ENCODE results near the gene ZNF529. TPM values are rescaled to one million over a fixed set of nuclear protein-coding genes. Genes with fewer than 3 reads are reported as not detected.

The ZNF529 gene
- total RNA-seq, 2 experiments from 2014 or later, result 11.8 to 16.8 TPM

Other genes with a start within 250 kb of the ZNF529 start
- 1 to 10 TPM; 3.3 to 4.5 TPM for gene ZFP14, start 194.1 kb downstream of the ZNF529 start, total RNA-seq
- 1 to 10 TPM; 5.3 to 5.9 TPM for gene ZFP82, start 154.6 kb downstream of the ZNF529 start, total RNA-seq
- gene ZNF566, start 83.7 kb downstream of the ZNF529 start, total RNA-seq, result 1 to 10 TPM; 6.6 to 7.5 TPM
- gene ZNF260, start 45.0 kb downstream of the ZNF529 start, total RNA-seq, result 10 to 100 TPM in 1 of 2 experiments, 1 to 10 TPM in 1; 9.3 to 11.7 TPM
- 10 to 100 TPM; 11.2 to 12.4 TPM for gene ZNF382, start 32.0 kb upstream of the ZNF529 start, total RNA-seq
- 10 to 100 TPM in 1 of 2 experiments, 1 to 10 TPM in 1; 6.0 to 10.5 TPM for gene ZNF461, start 93.5 kb upstream of the ZNF529 start, total RNA-seq
- 10 to 100 TPM in 1 of 2 experiments, 1 to 10 TPM in 1; 7.8 to 12.6 TPM for gene ZNF567, start 114.3 kb upstream of the ZNF529 start, total RNA-seq
- gene ZNF850, start 199.5 kb upstream of the ZNF529 start, total RNA-seq, result 1 to 10 TPM; 7.8 to 9.2 TPM

Data from activated CD8-positive, alpha-beta memory T cell treated with anti-CD3 and anti-CD28 coated beads, Interleukin-2, amount 10 ng/mL, durations not matched to agents 7 days and 5 days (primary cell).